GM12874 (cell line): ENCODE results near the gene TTC13.

Source experiments
- TF ChIP-seq, protein P1 (sequence below): IDR thresholded peaks from 2 replicates; pipeline ENCODE4 v1.5.1; 2011; ENCODE audit warnings: low read depth, mild to moderate bottlenecking, control low read depth, low read length, moderate library complexity; ENCODE audit not compliant: insufficient read depth

TTC13 gene

DNA sequence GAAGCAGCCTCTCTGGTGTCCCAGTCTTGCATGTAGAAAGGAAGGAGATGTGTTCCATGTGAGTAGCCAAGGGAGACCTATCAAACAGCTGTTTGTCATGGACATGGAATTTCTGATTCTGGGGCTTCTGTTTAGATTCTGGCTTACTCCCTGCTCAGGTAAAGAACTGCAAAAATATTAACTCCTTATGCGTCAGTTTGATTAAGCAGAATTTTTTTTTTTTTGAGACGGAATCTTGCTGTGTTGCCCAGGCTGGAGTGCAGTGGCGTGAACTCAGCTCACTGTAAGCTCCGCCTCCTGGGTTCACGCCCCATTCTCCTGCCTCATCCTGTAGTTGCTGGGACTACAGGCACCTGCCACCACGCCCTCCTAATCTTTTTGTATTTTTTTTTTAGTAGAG lies 7.0 kb upstream of the TTC13 start:
- TF ChIP-seq, protein P1, sequence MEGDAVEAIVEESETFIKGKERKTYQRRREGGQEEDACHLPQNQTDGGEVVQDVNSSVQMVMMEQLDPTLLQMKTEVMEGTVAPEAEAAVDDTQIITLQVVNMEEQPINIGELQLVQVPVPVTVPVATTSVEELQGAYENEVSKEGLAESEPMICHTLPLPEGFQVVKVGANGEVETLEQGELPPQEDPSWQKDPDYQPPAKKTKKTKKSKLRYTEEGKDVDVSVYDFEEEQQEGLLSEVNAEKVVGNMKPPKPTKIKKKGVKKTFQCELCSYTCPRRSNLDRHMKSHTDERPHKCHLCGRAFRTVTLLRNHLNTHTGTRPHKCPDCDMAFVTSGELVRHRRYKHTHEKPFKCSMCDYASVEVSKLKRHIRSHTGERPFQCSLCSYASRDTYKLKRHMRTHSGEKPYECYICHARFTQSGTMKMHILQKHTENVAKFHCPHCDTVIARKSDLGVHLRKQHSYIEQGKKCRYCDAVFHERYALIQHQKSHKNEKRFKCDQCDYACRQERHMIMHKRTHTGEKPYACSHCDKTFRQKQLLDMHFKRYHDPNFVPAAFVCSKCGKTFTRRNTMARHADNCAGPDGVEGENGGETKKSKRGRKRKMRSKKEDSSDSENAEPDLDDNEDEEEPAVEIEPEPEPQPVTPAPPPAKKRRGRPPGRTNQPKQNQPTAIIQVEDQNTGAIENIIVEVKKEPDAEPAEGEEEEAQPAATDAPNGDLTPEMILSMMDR, result no peak

DNA sequence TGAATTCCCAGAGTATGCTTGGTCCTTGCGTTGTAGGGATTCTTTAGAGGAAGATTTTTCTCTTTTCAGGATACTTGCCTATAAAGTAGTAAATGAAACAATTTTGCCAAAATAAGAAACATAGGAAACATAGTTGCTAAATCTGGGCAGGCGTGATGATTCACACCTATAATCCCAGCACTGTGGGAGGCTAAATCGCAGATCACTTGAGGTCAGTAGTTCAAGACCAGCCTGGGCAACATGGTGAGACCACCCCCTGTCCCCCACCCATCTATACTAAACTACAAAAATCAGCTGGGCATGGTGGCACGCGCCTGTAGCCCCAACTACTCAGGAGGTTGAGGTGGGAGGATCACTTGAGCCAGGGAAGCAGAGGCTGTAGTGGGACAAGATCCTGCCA lies 5.2 kb upstream of the TTC13 start:
- TF ChIP-seq, protein P1, result no peak

DNA sequence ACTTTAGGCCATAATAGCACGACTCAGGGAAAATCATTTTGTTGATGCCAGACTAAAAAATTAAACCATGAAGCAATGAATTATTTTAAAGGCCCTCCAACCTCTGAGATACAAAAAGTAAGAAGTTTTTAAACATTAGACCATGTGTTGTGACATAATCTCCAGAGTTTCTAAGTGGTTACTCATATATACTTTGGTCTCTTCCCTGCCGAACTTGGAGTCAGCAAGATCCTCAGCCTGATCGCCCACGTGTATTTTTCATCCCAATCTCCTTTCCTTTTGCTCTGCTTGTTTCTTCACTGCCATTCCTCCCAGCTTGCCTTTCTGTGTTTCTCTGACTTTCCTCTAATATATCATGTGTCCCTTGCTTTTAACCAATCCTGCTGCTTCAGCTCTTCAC lies 4.0 kb upstream of the TTC13 start:
- TF ChIP-seq, protein P1, result no peak

DNA sequence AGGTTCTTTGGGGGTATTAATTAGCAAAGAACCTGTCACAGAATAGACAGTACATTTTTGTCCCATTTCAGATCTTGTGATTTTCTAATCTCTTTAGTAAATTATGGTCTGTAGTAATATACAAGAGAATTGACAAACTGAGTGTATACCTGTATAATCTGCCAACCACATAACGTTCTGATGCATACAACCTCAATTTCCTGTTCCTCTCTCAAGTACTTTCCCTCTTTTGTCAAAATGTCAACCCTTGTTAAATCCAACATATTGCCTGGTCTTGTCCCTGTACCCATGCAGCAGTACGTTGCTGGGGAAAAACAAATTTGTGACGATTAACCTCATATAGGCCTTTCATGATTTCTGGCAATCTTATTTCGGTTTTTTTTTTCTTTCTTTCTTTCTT lies 1.3 kb upstream of the TTC13 start:
- TF ChIP-seq, protein P1, result no peak

DNA sequence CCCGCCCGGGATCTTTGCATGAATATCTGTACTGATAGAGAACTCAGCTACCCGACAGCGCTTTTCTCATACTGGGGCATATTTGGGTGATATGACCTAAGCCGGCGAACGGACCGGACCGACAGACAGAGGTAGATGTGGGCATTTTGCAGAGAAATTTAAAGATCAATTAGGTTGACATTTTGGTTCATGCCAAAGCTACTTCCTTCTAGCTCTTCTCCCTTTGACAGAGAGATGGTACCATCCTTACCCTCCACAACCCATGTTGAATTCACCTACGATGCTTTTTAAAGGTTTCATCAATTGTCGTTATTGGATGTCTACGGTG lies 692 bp upstream of the TTC13 start:
- TF ChIP-seq, protein P1, result no peak

DNA sequence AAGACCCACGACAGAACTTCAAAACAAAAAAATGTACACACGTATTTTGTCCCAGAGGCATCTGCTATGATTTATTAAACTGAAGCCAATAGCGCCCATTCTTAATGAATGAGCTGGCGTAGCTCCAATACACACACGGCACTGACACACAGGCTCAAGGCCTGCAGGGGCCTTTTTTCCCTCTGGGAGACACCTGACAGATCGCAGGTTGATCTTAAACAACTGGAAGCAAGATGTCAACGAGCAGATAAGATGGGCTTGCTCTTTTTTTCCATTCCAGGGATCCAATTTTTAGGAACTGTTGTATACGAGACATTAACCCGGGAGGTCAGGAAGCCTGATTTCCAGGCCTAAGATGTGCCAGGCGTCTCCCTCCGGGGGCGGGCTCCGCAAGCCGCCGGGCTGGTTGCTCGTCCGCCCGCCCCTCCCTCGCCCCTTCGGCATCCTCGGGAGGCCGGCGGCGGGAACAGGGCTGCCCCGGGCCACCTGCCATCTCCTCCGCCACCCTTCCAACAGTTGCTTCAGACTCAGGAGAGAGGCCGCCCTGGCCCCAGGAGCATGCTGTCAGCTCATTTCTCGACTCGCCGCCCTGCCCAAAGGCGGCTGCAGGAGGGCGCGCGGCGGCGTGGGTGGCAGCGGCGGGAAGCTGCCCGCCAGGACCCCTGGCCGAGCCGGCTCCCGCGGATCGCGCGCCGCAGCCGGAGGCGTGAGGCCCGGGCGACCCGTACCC lies 735 bp downstream of the TTC13 start:
- TF ChIP-seq, protein P1, result no peak

DNA sequence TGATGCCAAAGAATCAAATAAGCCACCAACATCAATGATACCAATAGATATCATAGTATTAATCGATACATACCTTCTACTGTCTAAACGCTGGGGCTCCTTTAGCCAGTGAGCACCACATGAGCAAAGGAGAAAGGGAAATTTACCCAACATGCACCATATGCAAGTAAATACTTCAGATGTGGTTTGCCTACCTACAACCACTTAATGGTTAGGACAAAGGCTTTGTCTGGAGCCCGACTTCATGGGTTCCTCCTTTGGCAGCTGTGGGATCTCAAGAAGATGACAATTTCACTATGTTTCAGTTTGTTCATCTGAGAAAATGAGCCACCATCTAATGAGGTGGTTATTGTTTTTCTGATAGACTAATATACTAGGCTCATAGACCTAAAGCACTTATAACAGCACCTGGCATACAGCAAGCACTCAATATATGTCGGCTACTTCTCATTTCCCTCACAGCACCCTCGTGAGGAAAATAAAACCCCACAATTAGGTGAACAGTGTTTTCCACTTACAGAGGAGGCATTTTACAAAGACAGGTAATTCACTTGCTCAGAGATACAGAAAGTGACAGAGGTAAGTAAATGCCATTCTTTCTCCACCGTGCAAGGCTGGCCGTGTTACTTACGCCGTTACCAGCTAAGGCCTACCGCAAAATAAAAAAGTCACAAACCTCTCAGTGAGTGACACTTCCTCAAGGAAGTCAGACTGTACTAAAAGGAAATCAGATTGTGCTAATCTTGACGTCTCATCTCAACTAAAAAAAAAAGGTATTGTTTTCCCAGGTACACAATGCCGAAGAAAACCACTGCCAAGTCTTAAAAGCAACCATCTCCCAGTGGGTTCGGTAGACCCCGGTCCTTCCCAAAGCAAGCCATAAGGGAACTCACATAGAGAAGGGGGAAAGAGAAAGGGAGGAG lies 1.6 kb downstream of the TTC13 start:
- TF ChIP-seq, protein P1, result no peak
